Measurements from ENCODE around the gene PAK5. TPM values are rescaled to one million over a fixed set of nuclear protein-coding genes. Genes with fewer than 3 reads are reported as not detected.

PAK5 gene
- total RNA-seq, 1 experiment from 2014 or later, result not detected

- DNase-seq (ENCODE audit: low read depth), result no peak
- in situ Hi-C loops (cut with HindIII; ENCODE audit: low pct_unique_long_range_greater_than_20kb, low sequenced_read_pairs), result no loop called here
Measured at GRCh38 chr20:9602847-9603183, 236.1 kb downstream of the PAK5 start.

DNA sequence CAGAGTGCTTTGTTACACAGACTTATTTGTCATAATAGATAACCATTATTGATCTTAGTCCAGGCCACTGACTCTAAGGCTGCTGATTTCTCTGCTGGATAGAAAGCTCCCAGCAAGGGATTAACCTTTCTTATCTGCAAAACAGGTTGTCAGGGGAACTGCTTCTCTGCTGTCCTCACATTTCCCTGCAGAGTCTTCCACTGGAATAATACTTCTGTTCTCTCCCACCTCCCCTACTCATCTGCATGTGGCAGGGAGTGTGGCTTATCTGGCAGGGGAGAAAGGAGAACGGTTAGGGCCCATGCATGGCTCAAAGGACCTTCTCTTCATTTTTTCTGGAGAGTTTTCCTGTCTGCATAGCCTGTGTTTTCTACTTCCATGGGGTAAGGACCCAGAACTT is 238.3 kb downstream of the PAK5 start:
- no peak for DNase-seq (ENCODE audit: low read depth)
- in situ Hi-C loops (cut with HindIII; ENCODE audit: low pct_unique_long_range_greater_than_20kb, low sequenced_read_pairs), result no loop called here

DNA sequence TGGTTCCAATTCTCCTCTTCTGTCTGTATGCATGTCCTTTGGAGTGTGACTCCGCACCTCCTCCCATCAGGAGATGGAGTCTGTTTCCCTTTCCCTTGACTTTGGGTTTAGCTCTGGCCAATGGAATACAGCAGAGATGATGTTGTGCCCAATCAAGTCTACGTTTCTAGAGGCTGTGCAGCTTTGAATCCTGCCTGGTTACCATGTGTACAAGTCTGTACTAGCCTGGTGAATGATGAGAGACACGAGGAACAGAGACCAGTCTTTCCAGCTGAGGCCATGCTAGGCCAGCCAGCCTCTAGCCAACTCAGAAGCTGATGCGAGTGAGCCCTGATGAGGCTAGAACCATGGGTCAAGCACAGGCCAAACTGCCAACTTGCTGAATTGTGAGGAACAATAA is 241.3 kb downstream of the PAK5 start:
- in situ Hi-C loops (cut with HindIII; ENCODE audit: low pct_unique_long_range_greater_than_20kb, low sequenced_read_pairs), result no loop called here
- DNase-seq (ENCODE audit: low read depth), result no peak

GRCh38 chr20:9595763-9596162 is 243.1 kb downstream of the PAK5 start:
- no peak for DNase-seq (ENCODE audit: low read depth)
- in situ Hi-C loops (cut with HindIII; ENCODE audit: low pct_unique_long_range_greater_than_20kb, low sequenced_read_pairs), result no loop called here

- in situ Hi-C loops (cut with HindIII; ENCODE audit: low pct_unique_long_range_greater_than_20kb, low sequenced_read_pairs), result no loop called here
- DNase-seq (ENCODE audit: low read depth), result peak; percentile 45
Measured at GRCh38 chr20:9594284-9594875, 244.5 kb downstream of the PAK5 start.

DNA sequence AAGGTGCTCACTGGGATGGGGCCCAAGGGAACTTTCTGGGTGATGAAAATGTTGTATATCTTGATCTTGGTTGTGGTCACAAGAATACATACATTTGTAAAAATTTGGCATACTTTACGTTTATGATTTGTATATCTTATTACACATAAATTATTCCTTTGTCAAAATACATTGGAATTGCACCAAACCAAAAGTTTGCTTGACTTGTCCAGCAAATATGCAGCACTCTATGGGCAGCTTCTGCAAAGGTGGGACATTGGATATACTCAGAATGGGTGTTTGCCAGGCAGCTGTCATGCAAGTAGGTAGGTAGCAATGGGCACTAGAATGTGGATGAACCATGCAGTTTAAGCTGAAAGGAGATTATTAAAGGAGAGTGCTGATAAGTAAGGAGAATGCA is 246.5 kb downstream of the PAK5 start:
- DNase-seq (ENCODE audit: low read depth), result no peak
- in situ Hi-C loops (cut with HindIII; ENCODE audit: low pct_unique_long_range_greater_than_20kb, low sequenced_read_pairs), result no loop called here

- DNase-seq (ENCODE audit: low read depth), result no peak
- in situ Hi-C loops (cut with HindIII; ENCODE audit: low pct_unique_long_range_greater_than_20kb, low sequenced_read_pairs), result no loop called here
Measured at GRCh38 chr20:9591080-9591479, 247.8 kb downstream of the PAK5 start.

GRCh38 chr20:9590189-9590588 is 248.7 kb downstream of the PAK5 start:
- in situ Hi-C loops (cut with HindIII; ENCODE audit: low pct_unique_long_range_greater_than_20kb, low sequenced_read_pairs), result no loop called here
- DNase-seq (ENCODE audit: low read depth), result no peak

GRCh38 chr20:9588706-9589105 is 250.2 kb downstream of the PAK5 start:
- DNase-seq (ENCODE audit: low read depth), result no peak
- in situ Hi-C loops (cut with HindIII; ENCODE audit: low pct_unique_long_range_greater_than_20kb, low sequenced_read_pairs), result no loop called here

GRCh38 chr20:9583151-9583550 is 255.7 kb downstream of the PAK5 start:
- DNase-seq (ENCODE audit: low read depth), result no peak
- in situ Hi-C loops (cut with HindIII; ENCODE audit: low pct_unique_long_range_greater_than_20kb, low sequenced_read_pairs), result no loop called here

GRCh38 chr20:9582137-9582536 is 256.7 kb downstream of the PAK5 start:
- no peak for DNase-seq (ENCODE audit: low read depth)
- in situ Hi-C loops (cut with HindIII; ENCODE audit: low pct_unique_long_range_greater_than_20kb, low sequenced_read_pairs), result no loop called here

- in situ Hi-C loops (cut with HindIII; ENCODE audit: low pct_unique_long_range_greater_than_20kb, low sequenced_read_pairs), result no loop called here
- no peak for DNase-seq (ENCODE audit: low read depth)
Measured at GRCh38 chr20:9581509-9581908, 257.4 kb downstream of the PAK5 start.

GRCh38 chr20:9578594-9578993 is 260.3 kb downstream of the PAK5 start:
- no peak for DNase-seq (ENCODE audit: low read depth)
- in situ Hi-C loops (cut with HindIII; ENCODE audit: low pct_unique_long_range_greater_than_20kb, low sequenced_read_pairs), result no loop called here

DNA sequence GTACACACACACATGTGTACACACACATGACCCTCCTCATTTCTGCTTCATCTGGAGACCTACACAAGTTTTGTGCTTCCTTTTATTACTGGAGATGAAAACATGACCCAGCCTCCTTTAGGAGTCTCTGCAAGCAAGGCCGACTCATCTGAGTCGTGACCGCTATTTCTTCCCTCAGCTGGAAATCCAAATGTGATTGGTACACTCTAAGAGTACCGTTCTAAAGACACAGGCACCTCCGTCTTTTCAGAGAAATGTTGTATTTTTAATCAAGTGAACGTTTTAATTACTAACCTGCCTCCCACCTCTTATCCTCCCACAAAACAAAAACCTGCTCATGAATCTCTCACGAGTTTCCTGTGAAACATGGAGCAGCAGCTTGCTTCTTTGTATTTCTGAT is 261.5 kb downstream of the PAK5 start:
- no peak for DNase-seq (ENCODE audit: low read depth)
- in situ Hi-C loops (cut with HindIII; ENCODE audit: low pct_unique_long_range_greater_than_20kb, low sequenced_read_pairs), result no loop called here

GRCh38 chr20:9576695-9577094 is 262.2 kb downstream of the PAK5 start:
- in situ Hi-C loops (cut with HindIII; ENCODE audit: low pct_unique_long_range_greater_than_20kb, low sequenced_read_pairs), result no loop called here
- no peak for DNase-seq (ENCODE audit: low read depth)

GRCh38 chr20:9575836-9576235 is 263.0 kb downstream of the PAK5 start:
- no peak for DNase-seq (ENCODE audit: low read depth)
- in situ Hi-C loops (cut with HindIII; ENCODE audit: low pct_unique_long_range_greater_than_20kb, low sequenced_read_pairs), result no loop called here

DNA sequence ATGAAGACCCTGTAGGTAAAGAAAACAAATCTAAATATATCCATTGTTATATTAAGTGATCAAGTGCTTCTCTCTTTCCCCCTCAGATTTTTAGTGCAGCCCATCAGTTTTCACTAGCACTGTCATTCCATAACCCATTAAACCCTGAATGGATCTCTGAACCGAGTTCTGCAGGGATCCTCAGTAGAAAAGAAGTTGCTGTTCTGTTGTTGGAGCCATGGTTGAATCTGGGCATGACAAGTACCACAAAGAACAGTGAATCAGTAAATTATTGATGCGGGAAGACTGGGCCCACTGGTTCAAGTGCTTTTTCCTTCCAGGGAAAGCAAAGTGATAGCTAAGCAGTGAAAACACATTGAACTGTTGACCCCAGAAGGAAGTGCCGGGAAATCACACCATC is 264.1 kb downstream of the PAK5 start:
- no peak for DNase-seq (ENCODE audit: low read depth)
- in situ Hi-C loops (cut with HindIII; ENCODE audit: low pct_unique_long_range_greater_than_20kb, low sequenced_read_pairs), result no loop called here

GRCh38 chr20:9574181-9574580 is 264.7 kb downstream of the PAK5 start:
- no peak for DNase-seq (ENCODE audit: low read depth)
- in situ Hi-C loops (cut with HindIII; ENCODE audit: low pct_unique_long_range_greater_than_20kb, low sequenced_read_pairs), result no loop called here

DNA sequence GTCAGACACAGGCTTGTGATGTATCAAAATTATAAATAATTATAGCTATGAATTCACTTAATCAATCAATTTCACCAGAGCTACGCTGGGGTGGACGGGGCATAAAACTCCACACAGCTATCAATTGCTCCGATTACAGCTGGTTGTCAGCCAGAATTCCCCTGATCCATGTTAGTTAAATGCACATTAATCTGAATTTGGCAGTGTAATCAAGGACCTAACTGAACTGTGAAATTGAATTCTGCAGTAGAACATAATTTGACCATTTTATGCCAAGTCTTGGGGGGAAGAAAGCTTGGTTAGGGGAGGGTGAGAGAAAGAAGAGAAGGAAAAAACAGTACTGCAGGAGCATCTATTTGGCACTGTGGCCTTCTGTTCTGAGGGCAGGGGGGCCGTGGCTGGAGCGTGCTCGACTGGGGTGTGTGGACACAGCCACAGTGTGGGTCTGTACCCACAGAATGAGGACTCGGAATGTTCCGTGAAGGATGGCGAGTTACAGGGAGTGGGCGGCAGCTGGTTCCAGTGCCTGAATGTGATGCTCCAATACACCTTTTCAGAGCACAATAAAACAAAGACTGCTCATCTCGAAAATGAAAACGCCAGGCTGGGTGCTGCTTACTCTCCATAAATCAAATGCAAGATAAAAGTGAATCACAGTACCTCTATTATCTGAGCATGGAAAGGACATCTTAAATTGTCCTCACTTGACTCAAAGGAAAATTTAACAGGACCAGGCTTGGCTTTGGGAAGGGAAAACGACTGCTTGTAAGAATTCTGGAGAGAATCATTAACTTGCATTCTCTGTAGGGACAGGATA is 265.3 kb downstream of the PAK5 start:
- in situ Hi-C loops (cut with HindIII; ENCODE audit: low pct_unique_long_range_greater_than_20kb, low sequenced_read_pairs), result no loop called here

DNA sequence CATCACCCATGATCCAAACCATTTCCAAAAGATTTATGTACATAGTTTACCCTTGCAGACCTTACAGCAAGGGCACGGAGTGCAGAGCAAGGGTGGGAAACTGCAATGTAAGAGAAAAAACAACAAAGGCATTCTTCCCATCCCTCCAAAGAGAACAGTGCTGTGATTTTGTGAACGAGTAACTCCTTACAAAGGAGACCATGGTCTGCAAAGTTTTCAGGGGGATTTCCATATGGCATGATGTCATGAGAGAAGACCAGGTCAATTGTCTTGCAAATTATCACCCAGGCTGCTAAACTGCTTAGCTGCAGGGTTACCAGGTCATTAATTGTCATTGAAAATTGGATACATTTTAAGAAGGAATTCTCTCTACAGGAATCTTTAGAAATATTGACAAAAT is 266.2 kb downstream of the PAK5 start:
- in situ Hi-C loops (cut with HindIII; ENCODE audit: low pct_unique_long_range_greater_than_20kb, low sequenced_read_pairs), result no loop called here
- no peak for DNase-seq (ENCODE audit: low read depth)

More for the DNA sequence above, 265.3 kb downstream of the PAK5 start:
- DNase-seq (ENCODE audit: low read depth), result no peak
